Measurements from ENCODE around the gene PAQR9.
A peak's percentile ranks its signal among the peaks of the same experiment; 100 is the strongest.

Gene PAQR9

GRCh38 chr3:142972092-142972753 is 8.7 kb upstream of the PAQR9 start:
- H3K14ac ChIP-seq (ENCODE audit: low read length): no peak overlapping the region
- H3K79me1 ChIP-seq (ENCODE audit: low read depth, low read length): no peaks in the 10 kb centered on the region
- H4K8ac ChIP-seq (ENCODE audit: low read depth, low read length): no peak overlapping the region
- H3K9me3 ChIP-seq (replicated peaks in 1 of 2; ENCODE audit: control insufficient read depth in 2 of 2, insufficient read depth in 1 of 2, low read depth in 1 of 2, low read length in 2 of 2): peaks cover 0 to 2% of the 10 kb centered on the region in 2 donors
- H3K27me3 ChIP-seq (ENCODE audit: control insufficient read depth in 3 of 3, insufficient read depth in 3 of 3, low read depth in 1 of 3, low read length in 3 of 3): peaks cover 0 to 24% (median 0%) of the 10 kb centered on the region in 3 experiments
- no peak overlapping the region for H2BK12ac ChIP-seq (ENCODE audit: low read length)
- no peak overlapping the region for H3K4me2 ChIP-seq (ENCODE audit: insufficient read depth, low read length, poor library complexity, severe bottlenecking)
- H3K36me3 ChIP-seq (replicated peaks in 1 of 2; ENCODE audit: control insufficient read depth in 2 of 2, insufficient read depth in 2 of 2, low read length in 2 of 2): no peaks in the 10 kb centered on the region
- WGBS, 2 donors (ENCODE audit: extremely low coverage in 2 of 2, insufficient read length in 2 of 2, insufficient replicate concordance in 1 of 2): no CpG with 5 or more reads among the region's 7 CpGs
- no peak overlapping the region for H2BK5ac ChIP-seq (ENCODE audit: low read length)
- H3K4me3 ChIP-seq (ENCODE audit: low read length in 2 of 2): no peak overlapping the region
- no peak overlapping the region for H3K4ac ChIP-seq (ENCODE audit: low read length)
- no peak for DNase-seq (ENCODE audit: low spot score)
- no peak overlapping the region for H2AFZ ChIP-seq (ENCODE audit: low read length)
- H2BK15ac ChIP-seq (ENCODE audit: low read length): no peak overlapping the region
- no peak overlapping the region for H2BK120ac ChIP-seq (ENCODE audit: low read depth, low read length)
- H4K91ac ChIP-seq (ENCODE audit: low read depth, low read length, poor library complexity): no peak overlapping the region
- H3K23ac ChIP-seq (ENCODE audit: low read depth, low read length, poor library complexity): no peak overlapping the region
- H2AK5ac ChIP-seq (ENCODE audit: low read depth, low read length): no peak overlapping the region
- no peak overlapping the region for H3K27ac ChIP-seq (replicated peaks; ENCODE audit: low read length)
- no peak overlapping the region for H3K9ac ChIP-seq (ENCODE audit: low read depth, low read length, poor library complexity)
- H3K4me1 ChIP-seq (ENCODE audit: control insufficient read depth in 2 of 2, insufficient read depth in 1 of 2, low read depth in 1 of 2, low read length in 2 of 2): peaks cover 3 to 5% of the 10 kb centered on the region in 2 donors
- H3K18ac ChIP-seq (ENCODE audit: low read length): peak overlapping the region; percentile 15

DNA sequence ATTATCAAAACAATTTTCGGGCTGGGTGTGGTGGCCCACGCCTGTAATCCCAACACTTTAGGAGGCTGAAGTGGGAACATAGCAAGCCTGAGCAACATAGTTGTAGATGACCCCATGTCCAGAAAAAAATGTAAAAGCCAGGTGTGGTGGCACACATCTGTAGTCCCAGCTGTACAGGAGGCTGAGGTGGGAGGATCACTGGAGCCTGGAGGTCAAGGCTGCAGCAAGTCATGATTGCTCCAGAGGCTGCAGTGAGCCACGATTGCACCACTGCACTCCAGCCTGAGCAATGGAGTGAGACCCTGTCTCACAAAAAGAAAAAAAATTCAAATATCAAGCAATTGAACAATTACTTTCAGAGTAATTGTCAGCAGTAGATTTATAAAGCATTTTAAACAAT is 8.0 kb upstream of the PAQR9 start:
- H2AK5ac ChIP-seq (ENCODE audit: low read depth, low read length): no peak overlapping the region
- no peak overlapping the region for H2AFZ ChIP-seq (ENCODE audit: low read length)
- H3K9ac ChIP-seq (ENCODE audit: low read depth, low read length, poor library complexity): no peak overlapping the region
- DNase-seq (ENCODE audit: low spot score): no peak
- no peak overlapping the region for H2BK12ac ChIP-seq (ENCODE audit: low read length)
- H3K4me3 ChIP-seq (ENCODE audit: low read length in 2 of 2): no peak overlapping the region
- no peak overlapping the region for H4K91ac ChIP-seq (ENCODE audit: low read depth, low read length, poor library complexity)
- no peak overlapping the region for H2BK120ac ChIP-seq (ENCODE audit: low read depth, low read length)
- no peak overlapping the region for H2BK5ac ChIP-seq (ENCODE audit: low read length)
- peaks cover 0 to 2% of the 10 kb centered on the region in 2 donors for H3K9me3 ChIP-seq (replicated peaks in 1 of 2; ENCODE audit: control insufficient read depth in 2 of 2, insufficient read depth in 1 of 2, low read depth in 1 of 2, low read length in 2 of 2)
- H3K36me3 ChIP-seq (replicated peaks in 1 of 2; ENCODE audit: control insufficient read depth in 2 of 2, insufficient read depth in 2 of 2, low read length in 2 of 2): no peaks in the 10 kb centered on the region
- H3K18ac ChIP-seq (ENCODE audit: low read length): no peak overlapping the region
- no peak overlapping the region for H4K8ac ChIP-seq (ENCODE audit: low read depth, low read length)
- H3K27me3 ChIP-seq (ENCODE audit: control insufficient read depth in 3 of 3, insufficient read depth in 3 of 3, low read depth in 1 of 3, low read length in 3 of 3): peaks cover 0 to 26% (median 0%) of the 10 kb centered on the region in 3 experiments
- H3K4me1 ChIP-seq (ENCODE audit: control insufficient read depth in 2 of 2, insufficient read depth in 1 of 2, low read depth in 1 of 2, low read length in 2 of 2): peaks cover under 1 to 5% of the 10 kb centered on the region in 2 donors
- no peak overlapping the region for H3K14ac ChIP-seq (ENCODE audit: low read length)
- no peak overlapping the region for H3K23ac ChIP-seq (ENCODE audit: low read depth, low read length, poor library complexity)
- no CpG with 5 or more reads among the region's 3 CpGs for WGBS, 2 donors (ENCODE audit: extremely low coverage in 2 of 2, insufficient read length in 2 of 2, insufficient replicate concordance in 1 of 2)
- no peaks in the 10 kb centered on the region for H3K79me1 ChIP-seq (ENCODE audit: low read depth, low read length)
- H2BK15ac ChIP-seq (ENCODE audit: low read length): no peak overlapping the region
- H3K4ac ChIP-seq (ENCODE audit: low read length): no peak overlapping the region
- no peak overlapping the region for H3K27ac ChIP-seq (replicated peaks; ENCODE audit: low read length)
- no peak overlapping the region for H3K4me2 ChIP-seq (ENCODE audit: insufficient read depth, low read length, poor library complexity, severe bottlenecking)

GRCh38 chr3:142968319-142969025 is 5.0 kb upstream of the PAQR9 start:
- WGBS, 2 donors (ENCODE audit: extremely low coverage in 2 of 2, insufficient read length in 2 of 2, insufficient replicate concordance in 1 of 2): no CpG with 5 or more reads among the region's 4 CpGs

GRCh38 chr3:142966808-142967207 is 3.3 kb upstream of the PAQR9 start:
- no peak overlapping the region for H2BK15ac ChIP-seq (ENCODE audit: low read length)
- WGBS, 2 donors (ENCODE audit: extremely low coverage in 2 of 2, insufficient read length in 2 of 2, insufficient replicate concordance in 1 of 2): no CpG with 5 or more reads among the region's 2 CpGs
- no peak overlapping the region for H3K18ac ChIP-seq (ENCODE audit: low read length)
- no peak overlapping the region for H2BK120ac ChIP-seq (ENCODE audit: low read depth, low read length)
- no peak overlapping the region for H3K27ac ChIP-seq (replicated peaks; ENCODE audit: low read length)
- H3K9me3 ChIP-seq (replicated peaks in 1 of 2; ENCODE audit: control insufficient read depth in 2 of 2, insufficient read depth in 1 of 2, low read depth in 1 of 2, low read length in 2 of 2): peaks cover 5 to 11% of the 10 kb centered on the region in 2 donors
- no peak overlapping the region for H3K4me3 ChIP-seq (ENCODE audit: low read length in 2 of 2)
- no peak overlapping the region for H2AFZ ChIP-seq (ENCODE audit: low read length)
- H3K27me3 ChIP-seq (ENCODE audit: control insufficient read depth in 3 of 3, insufficient read depth in 3 of 3, low read depth in 1 of 3, low read length in 3 of 3): peaks cover 0 to 45% (median 11%) of the 10 kb centered on the region in 3 experiments
- no peak overlapping the region for H3K9ac ChIP-seq (ENCODE audit: low read depth, low read length, poor library complexity)
- H4K91ac ChIP-seq (ENCODE audit: low read depth, low read length, poor library complexity): no peak overlapping the region
- no peak overlapping the region for H2AK5ac ChIP-seq (ENCODE audit: low read depth, low read length)
- no peak overlapping the region for H3K14ac ChIP-seq (ENCODE audit: low read length)
- H3K36me3 ChIP-seq (replicated peaks in 1 of 2; ENCODE audit: control insufficient read depth in 2 of 2, insufficient read depth in 2 of 2, low read length in 2 of 2): no peaks in the 10 kb centered on the region
- H3K4me1 ChIP-seq (ENCODE audit: control insufficient read depth in 2 of 2, insufficient read depth in 1 of 2, low read depth in 1 of 2, low read length in 2 of 2): peaks cover 0 to 15% of the 10 kb centered on the region in 2 donors
- H3K23ac ChIP-seq (ENCODE audit: low read depth, low read length, poor library complexity): no peak overlapping the region
- no peak overlapping the region for H2BK12ac ChIP-seq (ENCODE audit: low read length)
- no peak overlapping the region for H4K8ac ChIP-seq (ENCODE audit: low read depth, low read length)
- H2BK5ac ChIP-seq (ENCODE audit: low read length): no peak overlapping the region
- no peak for DNase-seq (ENCODE audit: low spot score)
- no peak overlapping the region for H3K4me2 ChIP-seq (ENCODE audit: insufficient read depth, low read length, poor library complexity, severe bottlenecking)
- no peak overlapping the region for H3K4ac ChIP-seq (ENCODE audit: low read length)
- no peaks in the 10 kb centered on the region for H3K79me1 ChIP-seq (ENCODE audit: low read depth, low read length)

More at GRCh38 chr3:142968319-142969025, 5.0 kb upstream of the PAQR9 start:
- no peak overlapping the region for H3K23ac ChIP-seq (ENCODE audit: low read depth, low read length, poor library complexity)
- DNase-seq (ENCODE audit: low spot score): no peak
- H2BK15ac ChIP-seq (ENCODE audit: low read length): no peak overlapping the region
- H2BK120ac ChIP-seq (ENCODE audit: low read depth, low read length): no peak overlapping the region
- H4K8ac ChIP-seq (ENCODE audit: low read depth, low read length): no peak overlapping the region
- H4K91ac ChIP-seq (ENCODE audit: low read depth, low read length, poor library complexity): no peak overlapping the region
- no peak overlapping the region for H3K9ac ChIP-seq (ENCODE audit: low read depth, low read length, poor library complexity)
- no peaks in the 10 kb centered on the region for H3K79me1 ChIP-seq (ENCODE audit: low read depth, low read length)
- no peak overlapping the region for H3K4me3 ChIP-seq (ENCODE audit: low read length in 2 of 2)
- H3K9me3 ChIP-seq (replicated peaks in 1 of 2; ENCODE audit: control insufficient read depth in 2 of 2, insufficient read depth in 1 of 2, low read depth in 1 of 2, low read length in 2 of 2): no peaks in the 10 kb centered on the region
- peaks cover 0 to 7% of the 10 kb centered on the region in 2 donors for H3K4me1 ChIP-seq (ENCODE audit: control insufficient read depth in 2 of 2, insufficient read depth in 1 of 2, low read depth in 1 of 2, low read length in 2 of 2)
- no peak overlapping the region for H3K18ac ChIP-seq (ENCODE audit: low read length)
- peaks cover 0 to 39% (median 4%) of the 10 kb centered on the region in 3 experiments for H3K27me3 ChIP-seq (ENCODE audit: control insufficient read depth in 3 of 3, insufficient read depth in 3 of 3, low read depth in 1 of 3, low read length in 3 of 3)
- H3K27ac ChIP-seq (replicated peaks; ENCODE audit: low read length): no peak overlapping the region
- no peaks in the 10 kb centered on the region for H3K36me3 ChIP-seq (replicated peaks in 1 of 2; ENCODE audit: control insufficient read depth in 2 of 2, insufficient read depth in 2 of 2, low read length in 2 of 2)
- peak overlapping the region; percentile 46 for H2AFZ ChIP-seq (ENCODE audit: low read length)
- H2BK12ac ChIP-seq (ENCODE audit: low read length): no peak overlapping the region
- no peak overlapping the region for H2BK5ac ChIP-seq (ENCODE audit: low read length)
- no peak overlapping the region for H3K4me2 ChIP-seq (ENCODE audit: insufficient read depth, low read length, poor library complexity, severe bottlenecking)
- no peak overlapping the region for H3K4ac ChIP-seq (ENCODE audit: low read length)
- H2AK5ac ChIP-seq (ENCODE audit: low read depth, low read length): no peak overlapping the region
- no peak overlapping the region for H3K14ac ChIP-seq (ENCODE audit: low read length)

Data from neuronal stem cell (in vitro differentiated cells).